Measurements from ENCODE around the gene BAD.

- TF ChIP-seq, protein P1, sequence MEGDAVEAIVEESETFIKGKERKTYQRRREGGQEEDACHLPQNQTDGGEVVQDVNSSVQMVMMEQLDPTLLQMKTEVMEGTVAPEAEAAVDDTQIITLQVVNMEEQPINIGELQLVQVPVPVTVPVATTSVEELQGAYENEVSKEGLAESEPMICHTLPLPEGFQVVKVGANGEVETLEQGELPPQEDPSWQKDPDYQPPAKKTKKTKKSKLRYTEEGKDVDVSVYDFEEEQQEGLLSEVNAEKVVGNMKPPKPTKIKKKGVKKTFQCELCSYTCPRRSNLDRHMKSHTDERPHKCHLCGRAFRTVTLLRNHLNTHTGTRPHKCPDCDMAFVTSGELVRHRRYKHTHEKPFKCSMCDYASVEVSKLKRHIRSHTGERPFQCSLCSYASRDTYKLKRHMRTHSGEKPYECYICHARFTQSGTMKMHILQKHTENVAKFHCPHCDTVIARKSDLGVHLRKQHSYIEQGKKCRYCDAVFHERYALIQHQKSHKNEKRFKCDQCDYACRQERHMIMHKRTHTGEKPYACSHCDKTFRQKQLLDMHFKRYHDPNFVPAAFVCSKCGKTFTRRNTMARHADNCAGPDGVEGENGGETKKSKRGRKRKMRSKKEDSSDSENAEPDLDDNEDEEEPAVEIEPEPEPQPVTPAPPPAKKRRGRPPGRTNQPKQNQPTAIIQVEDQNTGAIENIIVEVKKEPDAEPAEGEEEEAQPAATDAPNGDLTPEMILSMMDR (IDR thresholded peaks at IDR 0.05): no peak
- no peak for TF ChIP-seq POLR2A (IDR thresholded peaks at IDR 0.05)
These were observed 21.2 kb downstream of the BAD start for GRCh38 chr11:64263021-64263946.
